GM18517 (cell line): ENCODE data around the gene IFNAR2.
A peak's percentile ranks its signal among the peaks of the same experiment; 100 is the strongest.

ENCODE experiments used
- ATAC-seq: cut with Tn5 transposase; IDR thresholded peaks from one replicate; pipeline ENCODE4 v1.9.1; 2021; ENCODE audit warnings: mild to moderate bottlenecking, moderate library complexity; ENCODE audit not compliant: unreplicated experiment

Gene IFNAR2

DNA sequence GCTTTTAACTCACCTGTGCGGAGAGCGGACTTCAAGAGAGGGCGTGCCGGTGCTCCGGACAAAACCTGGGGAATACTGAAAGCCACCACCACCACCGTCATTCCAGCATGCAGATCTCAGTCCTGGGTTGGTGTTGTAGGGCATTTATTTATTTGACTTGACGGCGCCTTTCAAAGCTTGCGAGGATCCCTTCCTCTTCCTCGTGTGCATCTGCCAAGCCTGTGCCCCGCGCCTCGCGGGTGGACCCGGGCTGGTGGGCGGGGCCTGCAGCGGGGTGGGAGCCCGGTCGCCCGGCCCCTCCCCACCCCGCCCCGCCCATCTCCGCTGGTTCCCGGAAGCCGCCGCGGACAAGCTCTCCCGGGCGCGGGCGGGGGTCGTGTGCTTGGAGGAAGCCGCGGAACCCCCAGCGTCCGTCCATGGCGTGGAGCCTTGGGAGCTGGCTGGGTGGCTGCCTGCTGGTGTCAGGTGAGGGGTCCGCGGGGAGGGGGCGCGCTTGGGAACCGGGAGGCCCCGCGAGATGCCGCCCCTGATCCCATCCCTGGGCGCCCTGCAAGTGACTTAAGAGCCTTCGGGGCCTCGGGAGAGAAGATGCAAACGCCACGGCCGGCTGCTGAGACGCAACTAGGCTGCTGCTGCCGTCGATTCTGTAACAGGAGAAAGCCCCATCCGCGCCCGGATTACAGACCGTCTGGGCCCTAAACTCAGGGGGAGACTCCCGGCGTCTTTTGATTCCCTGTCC is 36.5 kb downstream of the IFNAR2 start, which contains the start of gene IL10RB:
Gene IL10RB (plus strand): TSS at position 318 of the 739 bp plus-strand sequence. CDS start 99 bp downstream, at position 417.
- no peak for ATAC-seq

DNA sequence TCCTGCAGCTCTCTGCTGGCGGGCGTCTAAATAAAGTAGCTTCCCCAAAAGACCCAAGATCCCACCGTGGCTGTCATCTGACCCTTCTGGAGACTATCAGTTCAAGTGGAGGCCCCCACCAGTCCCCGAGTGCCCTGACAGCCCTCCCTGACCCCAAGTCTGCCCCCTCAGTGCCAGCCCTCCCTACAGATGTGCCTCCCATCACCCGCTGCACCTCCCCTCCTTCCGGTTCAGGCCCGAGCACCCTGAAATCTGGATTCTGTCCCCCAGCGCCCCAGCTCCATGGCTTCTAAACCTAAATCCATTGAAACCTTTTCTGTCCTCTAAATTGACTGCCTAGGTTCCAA is 37.0 kb downstream of the IFNAR2 start:
- no peak for ATAC-seq

DNA sequence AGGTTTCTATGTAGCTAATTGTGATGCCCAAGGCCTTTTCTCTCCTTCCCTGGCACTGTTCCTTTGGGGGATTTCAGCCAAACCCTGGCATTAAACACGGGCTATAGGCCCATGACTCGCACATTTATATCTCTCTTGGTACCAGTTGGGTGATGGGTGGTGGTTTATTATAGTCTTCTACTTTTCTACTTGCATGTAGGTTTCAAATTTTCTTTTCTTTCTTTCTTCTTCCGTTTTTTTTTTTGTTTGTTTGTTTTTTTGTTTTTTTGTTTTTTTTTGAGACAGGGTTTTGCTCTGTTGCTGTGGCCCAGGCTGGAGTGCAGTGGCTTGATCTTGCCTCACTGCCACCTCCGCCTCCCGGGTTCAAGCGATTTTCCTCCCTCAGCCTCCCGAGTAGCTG is 37.5 kb downstream of the IFNAR2 start:
- no peak for ATAC-seq

DNA sequence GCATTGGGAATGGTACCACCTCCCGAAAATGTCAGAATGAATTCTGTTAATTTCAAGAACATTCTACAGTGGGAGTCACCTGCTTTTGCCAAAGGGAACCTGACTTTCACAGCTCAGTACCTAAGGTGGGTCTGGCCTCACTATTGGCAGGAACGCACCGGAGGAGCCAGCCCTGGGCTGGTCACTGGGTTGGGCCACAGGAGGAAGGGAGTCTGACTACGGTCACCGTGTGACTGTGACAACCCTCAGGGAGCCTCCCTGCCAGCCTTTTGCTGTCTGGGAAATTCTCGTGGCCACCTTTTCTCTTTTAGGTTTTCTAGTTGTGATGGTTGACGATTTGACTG is 38.6 kb downstream of the IFNAR2 start:
- ATAC-seq: peak; percentile 4

DNA sequence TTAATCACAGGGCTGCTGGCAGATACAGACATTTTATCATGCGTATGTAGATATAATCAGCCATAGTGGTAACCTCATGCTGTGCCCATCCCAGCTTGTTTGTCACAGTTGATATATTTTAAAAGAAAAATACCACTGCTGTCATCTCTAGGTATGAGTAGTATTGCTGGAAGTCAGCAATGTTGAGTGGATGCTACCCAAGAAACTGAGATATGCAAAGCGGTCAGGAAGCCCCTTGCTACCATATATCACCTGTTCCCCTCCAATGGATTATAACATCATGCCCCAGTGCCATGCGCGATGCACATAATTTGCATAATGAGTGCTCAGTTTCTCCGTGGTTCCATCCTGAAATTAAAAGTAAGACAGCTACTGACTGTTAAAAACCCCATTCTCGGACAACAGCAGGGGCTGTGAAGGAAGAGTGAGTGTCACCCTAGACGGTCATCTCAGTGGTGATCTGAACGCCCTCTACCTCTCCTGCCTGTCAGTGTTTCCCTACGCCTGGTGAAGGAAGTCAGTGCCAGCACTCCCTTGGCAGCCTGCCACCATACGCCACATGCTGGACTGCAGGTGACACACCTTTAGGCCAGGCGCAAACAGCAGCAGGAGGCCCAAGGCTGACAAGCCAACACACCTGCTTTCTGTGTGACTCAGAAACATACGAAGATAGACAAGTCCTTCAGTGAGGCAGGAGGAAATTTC is 39.2 kb downstream of the IFNAR2 start:
- ATAC-seq: peak; percentile 73

DNA sequence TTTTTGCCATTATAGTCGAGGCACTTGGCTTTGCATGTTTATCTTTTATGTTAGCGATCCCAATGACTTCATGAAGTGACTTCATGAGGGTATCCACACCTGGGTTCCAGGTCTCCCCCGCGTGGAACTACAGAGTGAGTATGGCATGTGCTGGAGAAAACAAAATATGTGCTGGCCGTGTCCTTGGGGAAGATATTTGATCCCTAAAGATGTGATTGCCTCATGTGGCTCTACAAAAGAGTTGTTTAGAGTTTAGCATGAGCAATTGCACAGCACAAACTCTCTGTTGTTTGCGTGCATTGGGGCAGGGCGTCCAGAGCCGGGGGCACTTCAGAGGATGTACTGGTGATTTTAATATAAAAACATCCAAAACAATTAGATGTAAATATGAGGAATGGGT is 41.2 kb downstream of the IFNAR2 start:
- no peak for ATAC-seq

DNA sequence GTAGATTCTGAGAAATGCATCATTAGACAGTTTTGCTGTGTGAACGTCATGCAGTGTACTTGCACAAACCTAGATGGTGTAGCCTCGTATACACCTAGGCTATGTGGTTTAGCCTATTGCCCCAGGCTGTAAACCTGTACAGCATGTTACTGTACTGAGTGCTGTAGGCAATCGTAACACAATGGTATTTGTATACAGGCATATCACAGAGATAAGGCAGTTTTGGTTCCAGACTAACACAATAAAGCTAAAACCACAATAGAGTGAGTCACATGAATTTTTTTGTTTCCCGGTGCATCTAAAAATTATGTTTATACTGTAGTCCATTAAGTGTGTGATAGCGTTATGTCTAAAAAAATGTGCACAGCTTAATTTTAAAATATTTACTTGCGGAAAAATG is 43.3 kb downstream of the IFNAR2 start:
- no peak for ATAC-seq

DNA sequence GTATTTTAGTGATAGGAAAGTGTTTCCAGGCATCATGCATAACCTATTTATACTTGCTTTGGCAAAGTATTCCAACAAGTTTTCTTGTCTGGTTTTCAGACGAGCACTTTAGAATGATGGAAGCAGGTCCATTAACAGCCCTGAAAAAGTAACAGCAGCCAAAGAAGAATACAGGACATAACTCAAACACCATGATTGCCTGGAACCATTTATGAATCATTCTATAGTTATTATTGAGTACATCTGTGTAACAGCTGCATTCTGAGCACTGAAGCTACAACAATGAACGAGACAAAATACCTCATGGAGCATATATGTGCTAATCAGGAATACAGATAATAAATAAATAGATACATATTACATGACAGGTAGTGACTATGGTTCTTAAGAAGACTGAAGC is 49.0 kb downstream of the IFNAR2 start:
- no peak for ATAC-seq

DNA sequence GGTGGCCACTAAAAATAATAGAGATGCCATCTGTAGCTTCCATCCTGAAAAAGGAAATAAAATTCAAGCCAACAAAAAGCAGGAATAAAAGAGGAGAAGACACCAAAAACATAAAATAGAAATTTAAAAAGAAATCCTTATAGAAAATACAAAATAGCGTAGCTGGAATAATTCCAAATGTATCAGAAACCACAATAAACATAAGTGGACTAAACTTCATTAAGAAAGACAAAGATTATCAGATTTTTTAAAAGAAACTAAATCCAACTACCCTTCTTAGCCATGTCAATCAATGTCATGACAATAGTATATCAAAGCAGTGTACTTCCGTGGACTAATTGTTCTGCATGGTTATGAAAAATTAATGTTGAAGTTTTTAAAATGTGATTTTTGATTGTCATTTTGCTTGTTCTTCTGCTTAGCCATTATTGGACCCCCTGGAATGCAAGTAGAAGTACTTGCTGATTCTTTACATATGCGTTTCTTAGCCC is 49.6 kb downstream of the IFNAR2 start:
- ATAC-seq: no peak
